ENCODE results near the gene MTA1. TPM values are rescaled to one million over a fixed set of nuclear protein-coding genes. Genes with fewer than 3 reads are reported as not detected.

Gene MTA1
- total RNA-seq, 1 experiment from 2014 or later, result 238 TPM

- CTCF ChIA-PET, result no interaction called here
- no TSS peak for BruUV-seq (replicated peaks)
Observed at GRCh38 chr14:105461903-105462302, 42.3 kb downstream of the MTA1 start.

GRCh38 chr14:105464501-105464900 lies 44.9 kb downstream of the MTA1 start:
- Histone ChIP-seq H3K4me3 (ENCODE audit: low read depth, low read length, poor library complexity, severe bottlenecking) (no peak overlapping the region), H3K27me3 (replicated peaks; ENCODE audit: insufficient read depth, low read depth, low read length, poor library complexity) (no peaks in the 10 kb centered on the region), H3K4me1 (ENCODE audit: insufficient read depth, low read length, poor library complexity, severe bottlenecking) (peaks cover 17% of the 10 kb centered on the region), H3K27ac (ENCODE audit: low read depth, low read length, poor library complexity, severe bottlenecking) (no peak overlapping the region), H3K36me3 (ENCODE audit: insufficient read depth, low read length, poor library complexity, severe bottlenecking) (peaks cover 56% of the 10 kb centered on the region), H3K9me3 (ENCODE audit: low read depth, low read length, poor library complexity, severe bottlenecking) (no peaks in the 10 kb centered on the region)
- intact Hi-C loops (cut with micrococcal nuclease; ENCODE audit: unreplicated experiment), result no loop called here
- ChIA-PET POLR2A (ENCODE audit: low non-redundant PET) (no interaction called here), CTCF (no interaction called here)
- no TSS peak for BruUV-seq (replicated peaks)
- TF ChIP-seq CTCF (conservative IDR thresholded peaks at IDR 0.05; ENCODE audit: low read depth, low read length), result no peak
- no peak for TF ChIP-seq EZH2 (IDR thresholded peaks at IDR 0.05; ENCODE audit: borderline replicate concordance, low read depth, low read length, poor library complexity, severe bottlenecking)
- no peak for DNase-seq (ENCODE audit: low spot score)

More at GRCh38 chr14:105461903-105462302, 42.3 kb downstream of the MTA1 start:
- Histone ChIP-seq H3K27me3 (replicated peaks; ENCODE audit: insufficient read depth, low read depth, low read length, poor library complexity) (no peaks in the 10 kb centered on the region), H3K4me1 (ENCODE audit: insufficient read depth, low read length, poor library complexity, severe bottlenecking) (peaks cover 16% of the 10 kb centered on the region), H3K27ac (ENCODE audit: low read depth, low read length, poor library complexity, severe bottlenecking) (no peak overlapping the region), H3K4me3 (ENCODE audit: low read depth, low read length, poor library complexity, severe bottlenecking) (no peak overlapping the region), H3K9me3 (ENCODE audit: low read depth, low read length, poor library complexity, severe bottlenecking) (no peaks in the 10 kb centered on the region), H3K36me3 (ENCODE audit: insufficient read depth, low read length, poor library complexity, severe bottlenecking) (peaks cover 57% of the 10 kb centered on the region)
- TF ChIP-seq CTCF (conservative IDR thresholded peaks at IDR 0.05; ENCODE audit: low read depth, low read length) (no peak), EZH2 (IDR thresholded peaks at IDR 0.05; ENCODE audit: borderline replicate concordance, low read depth, low read length, poor library complexity, severe bottlenecking) (no peak)
- intact Hi-C loops (cut with micrococcal nuclease; ENCODE audit: unreplicated experiment), result no loop called here
- no peak for DNase-seq (ENCODE audit: low spot score)
- POLR2A ChIA-PET (ENCODE audit: low non-redundant PET), result no interaction called here

GRCh38 chr14:105465209-105466031 lies 45.8 kb downstream of the MTA1 start:
- intact Hi-C loops (cut with micrococcal nuclease; ENCODE audit: unreplicated experiment), result no loop called here
- TF ChIP-seq CTCF (conservative IDR thresholded peaks at IDR 0.05; ENCODE audit: low read depth, low read length), result no peak
- no peak for TF ChIP-seq EZH2 (IDR thresholded peaks at IDR 0.05; ENCODE audit: borderline replicate concordance, low read depth, low read length, poor library complexity, severe bottlenecking)
- no peaks in the 10 kb centered on the region for H3K27me3 ChIP-seq (replicated peaks; ENCODE audit: insufficient read depth, low read depth, low read length, poor library complexity)
- ChIA-PET POLR2A (ENCODE audit: low non-redundant PET) (interaction anchor here (0.6 kb wide), 1 partner anchor 680 kb away, joined by 3 read pairs; no protein-coding TSS in a partner anchor), CTCF (no interaction called here)
- peaks cover 60% of the 10 kb centered on the region for H3K36me3 ChIP-seq (ENCODE audit: insufficient read depth, low read length, poor library complexity, severe bottlenecking)
- H3K4me1 ChIP-seq (ENCODE audit: insufficient read depth, low read length, poor library complexity, severe bottlenecking), result peaks cover 26% of the 10 kb centered on the region
- peak; percentile 85 for DNase-seq (ENCODE audit: low spot score)
- peak overlapping the region; percentile 22 for H3K27ac ChIP-seq (ENCODE audit: low read depth, low read length, poor library complexity, severe bottlenecking)
- no peaks in the 10 kb centered on the region for H3K9me3 ChIP-seq (ENCODE audit: low read depth, low read length, poor library complexity, severe bottlenecking)
- BruUV-seq (replicated peaks), result no TSS peak
- no peak overlapping the region for H3K4me3 ChIP-seq (ENCODE audit: low read depth, low read length, poor library complexity, severe bottlenecking)
